ENCODE measurements around the gene LOXL4. TPM values are rescaled to one million over a fixed set of nuclear protein-coding genes. Genes with fewer than 3 reads are reported as not detected.

The LOXL4 gene
- total RNA-seq, 2 experiments from 2014 or later = not detected

- DNase-seq (no peak), ATAC-seq (ENCODE audit: poor library complexity) (no peak)
- no peak for TF ChIP-seq CTCF (IDR thresholded peaks at IDR 0.05)
- POLR2A ChIA-PET = no interaction called here
- intact Hi-C loops (cut with DNase I, micrococcal nuclease) = no loop called here
- Mint-ChIP-seq H3K27ac (no peak overlapping the region), H3K4me1 (ENCODE audit: low read depth) (peaks cover 8% of the 10 kb centered on the region), H3K36me3 (ENCODE audit: low read depth) (no peaks in the 10 kb centered on the region), H3K27me3 (peaks cover 61% of the 10 kb centered on the region), H3K4me3 (no peak overlapping the region), H3K9me3 (no peaks in the 10 kb centered on the region)
- H3K27ac ChIP-seq (ENCODE audit: low read depth in 1 of 2, low read length in 2 of 2) = no peak overlapping the region
- no peaks in the 10 kb centered on the region for H3K36me3 ChIP-seq (ENCODE audit: insufficient read depth, low read length)
- peaks cover 29 to 35% of the 10 kb centered on the region in 2 experiments for H3K27me3 ChIP-seq (ENCODE audit: control insufficient read depth in 1 of 2, insufficient read depth in 2 of 2, low read length in 2 of 2)
- H3K4me1 ChIP-seq (ENCODE audit: insufficient read depth, low read length) = peaks cover 8% of the 10 kb centered on the region
- CTCF ChIA-PET = no interaction called here
- H3K9me3 ChIP-seq (ENCODE audit: control insufficient read depth in 1 of 2, insufficient read depth in 1 of 2, low read length in 2 of 2) = peaks cover 0 to 7% of the 10 kb centered on the region in 2 experiments
- no peak overlapping the region for H3K4me3 ChIP-seq (ENCODE audit: low read length)
Observed at GRCh38 chr10:98267069-98267893, 713 bp downstream of the LOXL4 start.

- Mint-ChIP-seq H3K27me3 (peaks cover 54% of the 10 kb centered on the region), H3K9me3 (no peaks in the 10 kb centered on the region), H3K27ac (no peak overlapping the region), H3K4me1 (ENCODE audit: low read depth) (peaks cover 8% of the 10 kb centered on the region), H3K4me3 (no peak overlapping the region), H3K36me3 (ENCODE audit: low read depth) (no peaks in the 10 kb centered on the region)
- Histone ChIP-seq H3K4me1 (ENCODE audit: insufficient read depth, low read length) (peaks cover 8% of the 10 kb centered on the region), H3K9me3 (ENCODE audit: control insufficient read depth in 1 of 2, insufficient read depth in 1 of 2, low read length in 2 of 2) (peaks cover 0 to 7% of the 10 kb centered on the region in 2 experiments), H3K27me3 (ENCODE audit: control insufficient read depth in 1 of 2, insufficient read depth in 2 of 2, low read length in 2 of 2) (peaks cover 29 to 35% of the 10 kb centered on the region in 2 experiments), H3K4me3 (ENCODE audit: low read length) (no peak overlapping the region), H3K36me3 (ENCODE audit: insufficient read depth, low read length) (no peaks in the 10 kb centered on the region), H3K27ac (ENCODE audit: low read depth in 1 of 2, low read length in 2 of 2) (no peak overlapping the region)
- DNase-seq = no peak
- ATAC-seq (ENCODE audit: poor library complexity) = no peak
- no peak for TF ChIP-seq CTCF (IDR thresholded peaks at IDR 0.05)
- intact Hi-C loops (cut with DNase I, micrococcal nuclease) = no loop called here
- ChIA-PET CTCF (no interaction called here), POLR2A (no interaction called here)
Observed at GRCh38 chr10:98266647-98267046, 1.3 kb downstream of the LOXL4 start.

- no peak overlapping the region for H3K27ac Mint-ChIP-seq
- DNase-seq = no peak
- no peak for TF ChIP-seq CTCF (IDR thresholded peaks at IDR 0.05)
- peaks cover 46% of the 10 kb centered on the region for H3K27me3 Mint-ChIP-seq
- Histone ChIP-seq H3K9me3 (ENCODE audit: control insufficient read depth in 1 of 2, insufficient read depth in 1 of 2, low read length in 2 of 2) (peaks cover 0 to 7% of the 10 kb centered on the region in 2 experiments), H3K27me3 (ENCODE audit: control insufficient read depth in 1 of 2, insufficient read depth in 2 of 2, low read length in 2 of 2) (peaks cover 29 to 35% of the 10 kb centered on the region in 2 experiments), H3K36me3 (ENCODE audit: insufficient read depth, low read length) (no peaks in the 10 kb centered on the region), H3K4me3 (ENCODE audit: low read length) (no peak overlapping the region), H3K27ac (ENCODE audit: low read depth in 1 of 2, low read length in 2 of 2) (no peak overlapping the region), H3K4me1 (ENCODE audit: insufficient read depth, low read length) (peaks cover 8% of the 10 kb centered on the region)
- ChIA-PET POLR2A (no interaction called here), CTCF (no interaction called here)
- H3K4me3 Mint-ChIP-seq = no peak overlapping the region
- ATAC-seq (ENCODE audit: poor library complexity) = no peak
- no peaks in the 10 kb centered on the region for H3K9me3 Mint-ChIP-seq
- H3K36me3 Mint-ChIP-seq (ENCODE audit: low read depth) = no peaks in the 10 kb centered on the region
- H3K4me1 Mint-ChIP-seq (ENCODE audit: low read depth) = peaks cover 8% of the 10 kb centered on the region
- intact Hi-C loops (cut with DNase I, micrococcal nuclease) = no loop called here
Observed at GRCh38 chr10:98265403-98266378, 2.3 kb downstream of the LOXL4 start.
